ENCODE data around the gene SKI.
A peak's percentile ranks its signal among the peaks of the same experiment; 100 is the strongest.

The SKI gene

DNA sequence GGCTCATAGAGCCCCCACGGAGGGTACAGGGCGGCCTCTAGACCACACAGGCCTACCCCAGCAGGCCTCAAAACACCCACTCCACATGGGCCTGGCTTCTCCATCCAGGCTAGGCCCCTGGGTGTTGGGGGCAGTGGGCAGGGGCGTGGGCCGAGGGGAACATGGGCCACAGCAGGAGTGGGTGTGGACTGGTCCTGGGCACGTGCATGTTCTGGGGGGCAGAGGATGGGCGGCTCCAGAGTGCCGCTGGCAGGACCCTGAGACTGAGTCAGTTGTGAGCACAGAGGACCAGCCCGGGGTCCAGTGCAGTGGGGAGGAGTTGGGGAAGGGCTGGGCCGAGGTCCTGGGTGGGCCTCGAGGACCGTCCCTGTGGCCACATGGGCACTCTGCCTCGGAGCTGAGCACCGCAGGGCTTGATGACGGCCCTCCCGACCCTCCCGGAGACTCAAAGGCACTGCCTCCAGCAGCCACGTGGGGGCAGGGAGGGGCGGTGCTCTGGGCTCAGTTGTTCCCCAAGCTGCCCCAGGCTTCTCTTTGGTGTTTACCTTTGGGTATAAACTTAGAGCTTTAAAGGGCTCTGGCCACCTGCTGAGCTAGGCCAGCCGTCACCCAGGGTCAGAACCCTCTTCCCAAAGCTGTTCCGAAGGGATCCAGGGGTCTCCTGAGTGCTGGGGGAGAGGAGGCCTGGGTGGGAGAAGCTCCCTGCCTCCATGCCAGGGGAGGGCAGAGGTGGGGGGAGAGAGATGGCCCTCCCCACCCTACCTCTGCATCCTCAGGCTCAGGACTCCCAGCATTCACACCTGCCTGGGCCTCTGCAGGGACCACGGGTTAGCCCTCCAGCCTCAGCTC, 83.3 kb downstream of the SKI start:
- TF ChIP-seq, protein P1, sequence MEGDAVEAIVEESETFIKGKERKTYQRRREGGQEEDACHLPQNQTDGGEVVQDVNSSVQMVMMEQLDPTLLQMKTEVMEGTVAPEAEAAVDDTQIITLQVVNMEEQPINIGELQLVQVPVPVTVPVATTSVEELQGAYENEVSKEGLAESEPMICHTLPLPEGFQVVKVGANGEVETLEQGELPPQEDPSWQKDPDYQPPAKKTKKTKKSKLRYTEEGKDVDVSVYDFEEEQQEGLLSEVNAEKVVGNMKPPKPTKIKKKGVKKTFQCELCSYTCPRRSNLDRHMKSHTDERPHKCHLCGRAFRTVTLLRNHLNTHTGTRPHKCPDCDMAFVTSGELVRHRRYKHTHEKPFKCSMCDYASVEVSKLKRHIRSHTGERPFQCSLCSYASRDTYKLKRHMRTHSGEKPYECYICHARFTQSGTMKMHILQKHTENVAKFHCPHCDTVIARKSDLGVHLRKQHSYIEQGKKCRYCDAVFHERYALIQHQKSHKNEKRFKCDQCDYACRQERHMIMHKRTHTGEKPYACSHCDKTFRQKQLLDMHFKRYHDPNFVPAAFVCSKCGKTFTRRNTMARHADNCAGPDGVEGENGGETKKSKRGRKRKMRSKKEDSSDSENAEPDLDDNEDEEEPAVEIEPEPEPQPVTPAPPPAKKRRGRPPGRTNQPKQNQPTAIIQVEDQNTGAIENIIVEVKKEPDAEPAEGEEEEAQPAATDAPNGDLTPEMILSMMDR (IDR thresholded peaks at IDR 0.05; ENCODE audit: low read depth, low read length, missing control alignments): peak; percentile 58
- in situ Hi-C loops (cut with HindIII; ENCODE audit: low sequenced_read_pairs): no loop called here
- no peak for DNase-seq (ENCODE audit: low read depth)
- H3K4me3 ChIP-seq (ENCODE audit: low read depth, low read length): no peak overlapping the region

GRCh38 chr1:2312160-2312514, 84.0 kb downstream of the SKI start:
- no peak overlapping the region for H3K4me3 ChIP-seq (ENCODE audit: low read depth, low read length)
- DNase-seq (ENCODE audit: low read depth): no peak
- in situ Hi-C loops (cut with HindIII; ENCODE audit: low sequenced_read_pairs): no loop called here
- TF ChIP-seq, protein P1 (IDR thresholded peaks at IDR 0.05; ENCODE audit: low read depth, low read length, missing control alignments): no peak

GRCh38 chr1:2312515-2313301, 84.6 kb downstream of the SKI start:
- no peak for DNase-seq (ENCODE audit: low read depth)
- in situ Hi-C loops (cut with HindIII; ENCODE audit: low sequenced_read_pairs): no loop called here
- H3K4me3 ChIP-seq (ENCODE audit: low read depth, low read length): no peak overlapping the region
- TF ChIP-seq, protein P1 (IDR thresholded peaks at IDR 0.05; ENCODE audit: low read depth, low read length, missing control alignments): no peak

GRCh38 chr1:2313651-2314261, 85.6 kb downstream of the SKI start:
- in situ Hi-C loops (cut with HindIII; ENCODE audit: low sequenced_read_pairs): no loop called here
- no peak for DNase-seq (ENCODE audit: low read depth)
- peak overlapping the region; percentile 24 for H3K4me3 ChIP-seq (ENCODE audit: low read depth, low read length)
- TF ChIP-seq, protein P1 (IDR thresholded peaks at IDR 0.05; ENCODE audit: low read depth, low read length, missing control alignments): no peak

DNA sequence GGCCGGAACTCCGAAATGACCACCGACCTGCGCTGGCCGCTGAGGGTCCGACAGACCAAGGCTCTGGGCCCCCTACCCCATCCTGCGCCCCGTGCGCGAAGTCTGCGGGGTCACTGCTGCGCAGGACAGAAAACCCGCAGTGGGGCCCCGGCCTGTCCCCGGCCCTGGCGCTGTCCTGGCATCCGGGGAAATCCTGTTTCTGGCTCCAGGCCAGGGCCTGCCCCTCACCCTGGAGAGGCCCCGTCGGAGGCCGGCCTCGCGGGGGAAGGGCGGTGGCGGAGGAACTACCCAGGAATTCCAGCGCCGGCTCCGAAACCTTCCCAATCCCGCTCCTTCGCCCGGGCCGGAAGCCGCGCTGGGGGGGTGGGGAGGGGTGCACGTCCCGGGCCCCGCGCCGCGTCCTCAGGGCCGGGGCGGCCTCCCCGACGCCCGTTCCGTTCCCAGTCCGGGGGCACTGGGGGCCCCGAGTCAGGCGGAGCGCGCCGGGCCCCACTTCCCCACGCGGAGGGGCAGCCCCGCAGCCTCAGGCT, 86.2 kb downstream of the SKI start:
- H3K4me3 ChIP-seq (ENCODE audit: low read depth, low read length): peak overlapping the region; percentile 24
- no peak for DNase-seq (ENCODE audit: low read depth)
- in situ Hi-C loops (cut with HindIII; ENCODE audit: low sequenced_read_pairs): no loop called here
- TF ChIP-seq, protein P1 (IDR thresholded peaks at IDR 0.05; ENCODE audit: low read depth, low read length, missing control alignments): no peak

All from astrocyte of the cerebellum (primary cell).